ENCODE data around the gene GASK1A. TPM values are rescaled to one million over a fixed set of nuclear protein-coding genes. Genes with fewer than 3 reads are reported as not detected.

The GASK1A gene
- total and polyA plus RNA-seq, 2 donors (not counting 1 experiment from before 2014, with no cell fraction given), result 0.14 to 1.8 TPM

GRCh38 chr3:43105596-43106292 lies 126.6 kb downstream of the GASK1A start, which contains the start of gene POMGNT2:
TSS of gene POMGNT2 (minus strand) at chr3:43106079. CDS start at chr3:43081431, 24,648 bp downstream.
- H3K9ac ChIP-seq (ENCODE audit: insufficient read depth, low read length), result peak within 1 kb of the TSS; percentile 51
- peak; percentile 66 to 79 for DNase-seq (ENCODE audit: low read depth in 2 of 2)
- H3K4me1 ChIP-seq (ENCODE audit: control insufficient read depth, extremely low read depth, insufficient read depth, low read length), result peaks cover 3% of the 10 kb centered on the region
- H3K9me3 ChIP-seq (ENCODE audit: control insufficient read depth, insufficient read depth, low read depth, low read length), result no peaks in the 10 kb centered on the region
- no peak within 1 kb of the TSS for H3K27ac ChIP-seq (ENCODE audit: insufficient read depth, low read length)
- H3K4me2 ChIP-seq (ENCODE audit: extremely low read depth, insufficient read depth, low read length), result peak within 1 kb of the TSS; percentile 97
- H3K4me3 ChIP-seq (replicated peaks in 1 of 4; ENCODE audit: control extremely low read depth in 1 of 4, insufficient read depth in 1 of 4, low read depth in 3 of 4, low read length in 4 of 4), result peak within 1 kb of the TSS; percentile 65 to 78 (median 74)
- no peaks in the 10 kb centered on the region for H4K20me1 ChIP-seq (ENCODE audit: control insufficient read depth, extremely low read depth, insufficient read depth, low read length)
- no peaks in the 10 kb centered on the region for H3K79me2 ChIP-seq (ENCODE audit: control insufficient read depth, insufficient read depth, low read length)
- no peak for TF ChIP-seq CTCF (conservative IDR thresholded peaks at IDR 0.05 in 1 of 2, IDR thresholded peaks at IDR 0.05 in 1 of 2; ENCODE audit: low read depth in 1 of 2, low read length in 2 of 2)
- no peak for TF ChIP-seq EZH2 (IDR thresholded peaks at IDR 0.05; ENCODE audit: low read length, missing control alignments)
- H2AFZ ChIP-seq (ENCODE audit: low read length), result peak within 1 kb of the TSS; percentile 89
- H3K36me3 ChIP-seq (ENCODE audit: control insufficient read depth, insufficient read depth, low read length), result no peaks in the 10 kb centered on the region
- no peaks in the 10 kb centered on the region for H3K27me3 ChIP-seq (ENCODE audit: control insufficient read depth, insufficient read depth, low read length)

- Histone ChIP-seq H3K36me3 (ENCODE audit: control insufficient read depth, insufficient read depth, low read length) (no peaks in the 10 kb centered on the region), H3K27ac (ENCODE audit: insufficient read depth, low read length) (no peak overlapping the region), H3K9me3 (ENCODE audit: control insufficient read depth, insufficient read depth, low read depth, low read length) (no peaks in the 10 kb centered on the region), H2AFZ (ENCODE audit: low read length) (peak overlapping the region; percentile 89), H3K4me2 (ENCODE audit: extremely low read depth, insufficient read depth, low read length) (peak overlapping the region; percentile 97), H3K79me2 (ENCODE audit: control insufficient read depth, insufficient read depth, low read length) (no peaks in the 10 kb centered on the region), H4K20me1 (ENCODE audit: control insufficient read depth, extremely low read depth, insufficient read depth, low read length) (no peaks in the 10 kb centered on the region), H3K27me3 (ENCODE audit: control insufficient read depth, insufficient read depth, low read length) (no peaks in the 10 kb centered on the region), H3K4me3 (replicated peaks in 1 of 4; ENCODE audit: control extremely low read depth in 1 of 4, insufficient read depth in 1 of 4, low read depth in 3 of 4, low read length in 4 of 4) (peak overlapping the region; percentile 44 to 78 (median 68)), H3K4me1 (ENCODE audit: control insufficient read depth, extremely low read depth, insufficient read depth, low read length) (peaks cover 3% of the 10 kb centered on the region), H3K9ac (ENCODE audit: insufficient read depth, low read length) (no peak overlapping the region)
- DNase-seq (ENCODE audit: low read depth in 2 of 2), result no peak
- TF ChIP-seq CTCF (conservative IDR thresholded peaks at IDR 0.05 in 1 of 2, IDR thresholded peaks at IDR 0.05 in 1 of 2; ENCODE audit: low read depth in 1 of 2, low read length in 2 of 2) (no peak), EZH2 (IDR thresholded peaks at IDR 0.05; ENCODE audit: low read length, missing control alignments) (no peak)
These were observed 127.2 kb downstream of the GASK1A start for GRCh38 chr3:43106293-43106628.

Other genes with a start within 250 kb of the GASK1A start
- 0.51 and 0.66 TPM in 2 replicates for gene CCDC13, start 206.1 kb upstream of the GASK1A start, total RNA-seq
- gene CCDC13, start 206.1 kb upstream of the GASK1A start, polyA plus RNA-seq, result 0.41 and 0.43 TPM in 2 replicates
- 98.6 and 121 TPM in 2 replicates for gene HIGD1A, start 174.8 kb upstream of the GASK1A start, total RNA-seq
- gene HIGD1A, start 174.8 kb upstream of the GASK1A start, polyA plus RNA-seq, result 245 and 257 TPM in 2 replicates
- gene ACKR2, start 169.9 kb upstream of the GASK1A start, total RNA-seq, result under 0.01 and 0.26 TPM in 2 replicates
- 0.12 and 0.19 TPM in 2 replicates for gene ACKR2, start 169.9 kb upstream of the GASK1A start, polyA plus RNA-seq
- not detected in 2 replicates for gene CYP8B1, start 103.4 kb upstream of the GASK1A start, total RNA-seq
- gene CYP8B1, start 103.4 kb upstream of the GASK1A start, polyA plus RNA-seq, result not detected in 2 replicates
- gene ZNF662, start 73.2 kb upstream of the GASK1A start, total RNA-seq, result 3.3 and 5.6 TPM in 2 replicates
- gene ZNF662, start 73.2 kb upstream of the GASK1A start, polyA plus RNA-seq, result 0.69 and 1.2 TPM in 2 replicates
- gene POMGNT2, start 126.8 kb downstream of the GASK1A start, total RNA-seq, result 12.7 and 13.1 TPM in 2 replicates
- gene POMGNT2, start 126.8 kb downstream of the GASK1A start, polyA plus RNA-seq, result 7.9 and 11.5 TPM in 2 replicates

All from fibroblast of lung (primary cell).